Esophagus muscularis mucosa (tissue), 4 donors: Measurements from ENCODE around the gene ATP5ME. TPM values are rescaled to one million over a fixed set of nuclear protein-coding genes. Genes with fewer than 3 reads are reported as not detected.

Experiments used
- DNase-seq: peaks from one replicate; pipeline ENCODE4 v3.0.0-alpha.2; 2017; ENCODE audit errors: extremely low spot score
- H3K27ac ChIP-seq, 4 donors: fragments of 200-600 bp; sonication (generic); replicated peaks in 1 of 4; 1 replicate in 3 of 4; 2 replicates in 1 of 4; pipeline ENCODE4 v1.5.1; 2016 to 2019; ENCODE audit warnings: mild to moderate bottlenecking in 1 of 4
- H3K27me3 ChIP-seq, 4 donors: fragments of 200-600 bp; sonication (generic); one replicate each; pipeline versions ENCODE4 v1.5.1 to v1.6.0; 2016 to 2019
- H3K36me3 ChIP-seq, 4 donors: fragments of 200-600 bp; sonication (generic); one replicate each; pipeline ENCODE4 v1.5.1; 2016 to 2019
- H3K4me1 ChIP-seq, 4 donors: fragments of 200-600 bp; sonication (generic); one replicate each; pipeline ENCODE4 v1.5.1; 2016 to 2019
- H3K4me3 ChIP-seq, 4 donors: fragments of 200-600 bp; sonication (generic); 1 replicate in 2 of 4; 2 replicates in 2 of 4; pipeline ENCODE4 v1.5.1; 2016 to 2019; ENCODE audit warnings: mild to moderate bottlenecking in 4 of 4, moderate library complexity in 1 of 4
- H3K9me3 ChIP-seq, 4 donors: fragments of 200-600 bp; sonication (generic); 1 replicate in 3 of 4; 2 replicates in 1 of 4; pipeline ENCODE4 v1.5.1; 2016 to 2019
- CTCF ChIP-seq, 3 experiments: fragments of 200-600 bp in 2 of 3; fragments of 450-650 bp in 1 of 3; sonication (generic) in 2 of 3; IDR thresholded peaks; one replicate each; pipeline ENCODE4 v1.5.1; 2017 to 2019; ENCODE audit warnings: antibody characterized with exemption in 3 of 3, mild to moderate bottlenecking in 2 of 3, moderate library complexity in 1 of 3
- EP300 ChIP-seq: sonication (generic); formaldehyde crosslinking; IDR thresholded peaks from one replicate; pipeline ENCODE4 v1.6.1; 2017; ENCODE audit warnings: antibody characterized with exemption
- POLR2A ChIP-seq: fragments of 450-650 bp; IDR thresholded peaks from one replicate; pipeline ENCODE4 v1.6.1; 2017; ENCODE audit warnings: antibody characterized with exemption, moderate library complexity, mild to moderate bottlenecking, low read depth
- POLR2AphosphoS5 ChIP-seq, 2 donors: sonication (generic); formaldehyde crosslinking; IDR thresholded peaks; one replicate each; pipeline ENCODE4 v1.6.1; 2017; ENCODE audit warnings: antibody characterized with exemption in 2 of 2
- WGBS: methylation state at CpG from one replicate; pipeline ENCODE4 v1.1.5; 2018; 5-methylcytosine and 5-hydroxymethylcytosine counted together
- intact Hi-C: fragments of 100-400 bp; cut with DNase I; formaldehyde crosslinking; loops from one replicate; pipeline ENCODE4 v1.15.1; 2023
- total RNA-seq, 4 donors: library from RNA; depleted of rRNA; stranded (reverse); fragments of >200 nt; gene quantifications; one replicate each; pipeline versions ENCODE4 v1.1.0 to v1.2.1, GENCODE V29; 2016

Gene ATP5ME
- total RNA-seq, 4 donors from 2014 or later: 111 to 224 (median 154) TPM

GRCh38 chr4:654503-654845 is 19.6 kb downstream of the ATP5ME start:
- peaks cover 0 to 66% (median 7%) of the 10 kb centered on the region in 4 donors for H3K27me3 ChIP-seq
- DNase-seq: no peak
- TF ChIP-seq EP300 (no peak), POLR2A (no peak), CTCF (IDR thresholded peaks at IDR 0.05) (no peak)
- H3K4me1 ChIP-seq: peaks cover 0 to 7% (median 0%) of the 10 kb centered on the region in 4 donors
- intact Hi-C loops: no loop called here
- no peak overlapping the region for H3K27ac ChIP-seq
- H3K4me3 ChIP-seq: no peak overlapping the region
- no peaks in the 10 kb centered on the region for H3K9me3 ChIP-seq
- H3K36me3 ChIP-seq: no peaks in the 10 kb centered on the region
- WGBS: 90% methylated on average over 17 of the region's 17 CpGs

- Histone ChIP-seq H3K9me3 (no peaks in the 10 kb centered on the region), H3K27me3 (peaks cover 0 to 71% (median 7%) of the 10 kb centered on the region in 4 donors), H3K4me3 (no peak overlapping the region), H3K4me1 (peaks cover 0 to 7% (median 0%) of the 10 kb centered on the region in 4 donors), H3K27ac (no peak overlapping the region), H3K36me3 (no peaks in the 10 kb centered on the region)
- 90% methylated on average over 13 of the region's 29 CpGs for WGBS
- TF ChIP-seq CTCF (IDR thresholded peaks at IDR 0.05) (no peak), POLR2A (no peak), POLR2AphosphoS5 (IDR thresholded peaks at IDR 0.05) (no peak), EP300 (no peak)
- DNase-seq: no peak
- intact Hi-C loops: no loop called here
These were observed 20.1 kb downstream of the ATP5ME start for GRCh38 chr4:653831-654502.

GRCh38 chr4:653080-653821 is 20.8 kb downstream of the ATP5ME start:
- H3K4me3 ChIP-seq: no peak overlapping the region
- H3K27me3 ChIP-seq: peaks cover 0 to 78% (median 9%) of the 10 kb centered on the region in 4 donors
- H3K27ac ChIP-seq: no peak overlapping the region
- intact Hi-C loops: no loop called here
- no peaks in the 10 kb centered on the region for H3K36me3 ChIP-seq
- 84% methylated on average over 17 of the region's 35 CpGs for WGBS
- no peak for TF ChIP-seq EP300
- TF ChIP-seq CTCF (IDR thresholded peaks at IDR 0.05): no peak
- no peak for TF ChIP-seq POLR2AphosphoS5 (IDR thresholded peaks at IDR 0.05)
- no peak for TF ChIP-seq POLR2A
- peaks cover 0 to 7% (median 0%) of the 10 kb centered on the region in 4 donors for H3K4me1 ChIP-seq
- H3K9me3 ChIP-seq: no peaks in the 10 kb centered on the region
- no peak for DNase-seq

GRCh38 chr4:651884-652642 is 22.0 kb downstream of the ATP5ME start:
- 63% methylated on average over 24 of the region's 24 CpGs for WGBS
- peaks cover 0 to 90% (median 9%) of the 10 kb centered on the region in 4 donors for H3K27me3 ChIP-seq
- no peak overlapping the region for H3K4me3 ChIP-seq
- TF ChIP-seq POLR2AphosphoS5 (IDR thresholded peaks at IDR 0.05) (no peak), EP300 (no peak), POLR2A (no peak), CTCF (IDR thresholded peaks at IDR 0.05) (no peak)
- intact Hi-C loops: no loop called here
- no peaks in the 10 kb centered on the region for H3K9me3 ChIP-seq
- H3K4me1 ChIP-seq: peaks cover 0 to 7% (median 0%) of the 10 kb centered on the region in 4 donors
- H3K27ac ChIP-seq: no peak overlapping the region
- H3K36me3 ChIP-seq: no peaks in the 10 kb centered on the region
- DNase-seq: no peak
